ENCODE data around the gene ASIC1. TPM values are rescaled to one million over a fixed set of nuclear protein-coding genes. Genes with fewer than 3 reads are reported as not detected.
A peak's percentile ranks its signal among the peaks of the same experiment; 100 is the strongest.
"Not testable (repeated sequence)": the region's sequence is repeated elsewhere in the genome, so short reads cannot be mapped to it uniquely, and the experiment has no call there.

Gene ASIC1
- total RNA-seq, 2 donors from 2014 or later: 4.2 to 5.2 TPM

GRCh38 chr12:50083301-50083700 is 25.9 kb downstream of the ASIC1 start:
- Mint-ChIP-seq H3K9me3 (no peaks in the 10 kb centered on the region), H3K27me3 (ENCODE audit: insufficient read depth) (peaks cover 37% of the 10 kb centered on the region), H3K4me1 (peaks cover 4% of the 10 kb centered on the region), H3K4me3 (peak overlapping the region; percentile 40), H3K27ac (no peak overlapping the region), H3K36me3 (ENCODE audit: low read depth) (peaks cover 23% of the 10 kb centered on the region)
- Histone ChIP-seq H3K27ac (ENCODE audit: low read depth, low read length) (no peak overlapping the region), H3K4me3 (ENCODE audit: low read length) (no peak overlapping the region), H3K27me3 (ENCODE audit: control insufficient read depth, insufficient read depth, low read length, poor library complexity, severe bottlenecking) (no peaks in the 10 kb centered on the region), H3K9me3 (ENCODE audit: control insufficient read depth, low read length) (no peaks in the 10 kb centered on the region), H3K36me3 (ENCODE audit: control insufficient read depth, insufficient read depth, low read length) (peaks cover 19% of the 10 kb centered on the region), H3K9ac (ENCODE audit: extremely low read depth, low read length, poor library complexity, severe bottlenecking) (no peak overlapping the region), H3K4me1 (ENCODE audit: control insufficient read depth, insufficient read depth, low read length) (no peaks in the 10 kb centered on the region)
- 100% methylated on average over 1 of the region's 1 CpG; no CpG with 5 or more reads in 1 of the 2 experiments for WGBS, 2 experiments (ENCODE audit: insufficient coverage in 1 of 2, insufficient read length in 1 of 2)
- TF ChIP-seq, protein P1, sequence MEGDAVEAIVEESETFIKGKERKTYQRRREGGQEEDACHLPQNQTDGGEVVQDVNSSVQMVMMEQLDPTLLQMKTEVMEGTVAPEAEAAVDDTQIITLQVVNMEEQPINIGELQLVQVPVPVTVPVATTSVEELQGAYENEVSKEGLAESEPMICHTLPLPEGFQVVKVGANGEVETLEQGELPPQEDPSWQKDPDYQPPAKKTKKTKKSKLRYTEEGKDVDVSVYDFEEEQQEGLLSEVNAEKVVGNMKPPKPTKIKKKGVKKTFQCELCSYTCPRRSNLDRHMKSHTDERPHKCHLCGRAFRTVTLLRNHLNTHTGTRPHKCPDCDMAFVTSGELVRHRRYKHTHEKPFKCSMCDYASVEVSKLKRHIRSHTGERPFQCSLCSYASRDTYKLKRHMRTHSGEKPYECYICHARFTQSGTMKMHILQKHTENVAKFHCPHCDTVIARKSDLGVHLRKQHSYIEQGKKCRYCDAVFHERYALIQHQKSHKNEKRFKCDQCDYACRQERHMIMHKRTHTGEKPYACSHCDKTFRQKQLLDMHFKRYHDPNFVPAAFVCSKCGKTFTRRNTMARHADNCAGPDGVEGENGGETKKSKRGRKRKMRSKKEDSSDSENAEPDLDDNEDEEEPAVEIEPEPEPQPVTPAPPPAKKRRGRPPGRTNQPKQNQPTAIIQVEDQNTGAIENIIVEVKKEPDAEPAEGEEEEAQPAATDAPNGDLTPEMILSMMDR (conservative IDR thresholded peaks at IDR 0.05): no peak
- DNase-seq: no peak

DNA sequence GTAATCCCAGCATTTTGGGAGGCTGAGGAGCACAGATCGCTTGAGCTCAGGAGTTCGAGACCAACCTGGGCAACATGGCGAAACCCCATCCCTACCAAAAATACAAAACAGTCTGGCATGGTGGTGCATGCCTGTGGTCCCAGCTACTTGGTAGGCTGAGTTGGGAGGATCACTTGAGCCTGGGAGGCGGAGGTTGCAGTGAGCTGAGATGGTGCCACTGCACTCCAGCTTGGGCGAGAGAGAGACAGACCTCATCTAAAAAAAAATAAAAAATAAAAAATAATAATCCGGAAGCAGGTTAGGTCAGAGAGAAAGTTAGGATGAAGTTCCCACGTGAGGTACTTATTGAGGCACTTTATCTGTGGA is 27.0 kb downstream of the ASIC1 start:
- Mint-ChIP-seq H3K27me3 (ENCODE audit: insufficient read depth) (peaks cover 34% of the 10 kb centered on the region), H3K4me3 (peak overlapping the region; percentile 79), H3K36me3 (ENCODE audit: low read depth) (peaks cover 33% of the 10 kb centered on the region), H3K27ac (peak overlapping the region; percentile 84)
- not testable (repeated sequence) for H3K9me3 ChIP-seq (ENCODE audit: control insufficient read depth, low read length); DNase-seq; H3K9me3 Mint-ChIP-seq; H3K27me3 ChIP-seq (ENCODE audit: control insufficient read depth, insufficient read depth, low read length, poor library complexity, severe bottlenecking); H3K27ac ChIP-seq (ENCODE audit: low read depth, low read length); H3K4me1 Mint-ChIP-seq; H3K4me1 ChIP-seq (ENCODE audit: control insufficient read depth, insufficient read depth, low read length)
- H3K9ac ChIP-seq (ENCODE audit: extremely low read depth, low read length, poor library complexity, severe bottlenecking): peak overlapping the region; percentile 66
- 64 to 73% methylated on average over 5 to 7 of the region's 7 CpGs for WGBS, 2 experiments (ENCODE audit: insufficient coverage in 1 of 2, insufficient read length in 1 of 2)
- H3K4me3 ChIP-seq (ENCODE audit: low read length): peak overlapping the region; percentile 100
- H3K36me3 ChIP-seq (ENCODE audit: control insufficient read depth, insufficient read depth, low read length): peaks cover 30% of the 10 kb centered on the region

DNA sequence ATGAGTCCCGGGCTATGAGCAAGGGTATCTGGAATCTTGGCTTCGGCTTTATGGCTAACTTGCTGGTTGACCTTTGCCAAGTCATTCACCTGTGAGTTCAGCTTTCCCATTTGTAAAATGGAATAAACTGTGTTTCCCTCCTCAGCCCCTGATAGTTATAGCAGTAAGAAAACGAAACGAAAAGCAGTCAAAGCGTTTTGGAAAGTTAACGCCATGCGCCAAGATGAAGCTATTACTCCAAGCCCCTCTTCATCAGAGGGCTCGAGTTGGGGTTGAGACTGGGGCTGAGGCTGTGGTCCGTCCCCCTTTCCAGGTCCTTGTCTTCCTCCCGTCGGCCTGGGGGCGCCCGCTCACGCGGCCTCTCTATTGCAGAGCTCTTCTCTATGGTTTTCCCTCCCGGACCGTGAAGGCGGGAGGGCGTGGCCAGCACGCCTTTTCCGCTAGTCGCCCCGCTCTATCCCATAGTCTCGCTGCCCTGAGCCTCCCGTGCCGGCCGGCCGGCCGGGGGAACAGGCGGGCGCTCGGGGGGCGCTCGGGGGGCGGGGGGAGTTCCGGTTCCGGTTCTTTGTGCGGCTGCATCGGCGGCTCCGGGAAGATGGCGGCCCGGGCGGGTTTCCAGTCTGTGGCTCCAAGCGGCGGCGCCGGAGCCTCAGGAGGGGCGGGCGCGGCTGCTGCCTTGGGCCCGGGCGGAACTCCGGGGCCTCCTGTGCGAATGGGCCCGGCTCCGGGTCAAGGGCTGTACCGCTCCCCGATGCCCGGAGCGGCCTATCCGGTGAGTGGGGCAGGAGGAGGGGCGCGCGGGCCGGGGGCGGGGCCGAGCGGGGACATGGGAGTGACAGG is 27.6 kb downstream of the ASIC1 start, which contains the start of gene SMARCD1:
SMARCD1 (plus strand) TSS at position 568 of the 840 bp plus-strand sequence; CDS start at position 596, 28 bp downstream.
- DNase-seq: peak; percentile 99
- Histone ChIP-seq H3K9me3 (ENCODE audit: control insufficient read depth, low read length) (no peaks in the 10 kb centered on the region), H3K27ac (ENCODE audit: low read depth, low read length) (peak within 1 kb of the TSS; percentile 97), H3K4me1 (ENCODE audit: control insufficient read depth, insufficient read depth, low read length) (no peaks in the 10 kb centered on the region), H3K9ac (ENCODE audit: extremely low read depth, low read length, poor library complexity, severe bottlenecking) (peak within 1 kb of the TSS; percentile 66), H3K4me3 (ENCODE audit: low read length) (peak within 1 kb of the TSS; percentile 100), H3K27me3 (ENCODE audit: control insufficient read depth, insufficient read depth, low read length, poor library complexity, severe bottlenecking) (no peaks in the 10 kb centered on the region), H3K36me3 (ENCODE audit: control insufficient read depth, insufficient read depth, low read length) (peaks cover 36% of the 10 kb centered on the region)
- TF ChIP-seq, protein P1 (conservative IDR thresholded peaks at IDR 0.05): peak; percentile 68
- 1 to 3% methylated on average over 13 to 69 of the region's 69 CpGs for WGBS, 2 experiments (ENCODE audit: insufficient coverage in 1 of 2, insufficient read length in 1 of 2)
- H3K4me1 Mint-ChIP-seq: peaks cover 4% of the 10 kb centered on the region
- H3K27me3 Mint-ChIP-seq (ENCODE audit: insufficient read depth): peaks cover 27% of the 10 kb centered on the region
- peak within 1 kb of the TSS; percentile 79 for H3K4me3 Mint-ChIP-seq
- H3K36me3 Mint-ChIP-seq (ENCODE audit: low read depth): peaks cover 39% of the 10 kb centered on the region
- H3K27ac Mint-ChIP-seq: peak within 1 kb of the TSS; percentile 88
- no peaks in the 10 kb centered on the region for H3K9me3 Mint-ChIP-seq
